ENCODE data around the gene CGGBP1.

The CGGBP1 gene

DNA sequence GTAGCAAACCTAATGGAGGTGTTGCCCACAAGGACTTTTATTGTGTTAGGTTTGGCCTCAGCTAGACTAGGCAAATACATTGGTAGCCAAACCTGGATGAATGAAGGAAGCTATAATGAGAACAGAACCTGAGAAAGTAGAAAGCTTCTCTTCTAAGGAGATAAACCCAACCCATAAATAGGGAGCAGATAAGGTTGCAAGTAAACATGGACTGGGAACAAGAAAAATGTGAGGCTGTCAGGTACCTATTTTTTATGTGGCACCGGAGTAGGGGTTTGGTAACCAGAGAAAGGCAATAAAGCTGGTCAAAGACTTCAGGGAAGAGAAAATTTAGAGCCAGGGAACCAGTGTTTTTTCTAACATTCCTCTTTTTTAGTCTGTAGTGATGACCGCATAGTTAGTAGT, 25.3 kb upstream of the CGGBP1 start:
- DNase-seq (ENCODE audit: low spot score): no peak
- CTCF ChIA-PET: no interaction called here
- POLR2A ChIA-PET (ENCODE audit: low non-redundant PET): no interaction called here
- H3K27ac ChIP-seq: no peak overlapping the region
- no peak for TF ChIP-seq CTCF (conservative IDR thresholded peaks at IDR 0.05; ENCODE audit: low read depth)

GRCh38 chr3:88082854-88083253, 24.0 kb upstream of the CGGBP1 start:
- H3K27ac ChIP-seq: no peak overlapping the region
- no peak for TF ChIP-seq CTCF (conservative IDR thresholded peaks at IDR 0.05; ENCODE audit: low read depth)
- no peak for DNase-seq (ENCODE audit: low spot score)
- ChIA-PET POLR2A (ENCODE audit: low non-redundant PET) (no interaction called here), CTCF (no interaction called here)

DNA sequence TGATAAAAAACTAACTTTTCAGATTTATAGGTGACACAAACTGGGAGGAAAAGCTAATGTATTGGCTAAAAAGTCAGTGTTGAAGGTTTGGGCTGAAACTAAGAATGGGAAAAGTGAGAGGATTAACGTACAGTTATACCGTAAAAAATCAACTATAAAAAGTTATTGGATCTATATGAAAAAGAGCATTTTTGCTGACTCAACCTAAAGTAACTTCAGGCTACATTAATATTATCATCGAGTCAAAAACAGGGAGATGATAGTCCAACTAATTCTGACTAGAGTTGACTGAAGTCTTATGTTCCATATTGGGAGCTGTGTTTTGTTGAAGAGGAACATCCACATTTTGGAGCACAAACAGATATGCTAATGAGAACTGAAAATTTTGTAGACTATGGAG, 20.1 kb upstream of the CGGBP1 start:
- DNase-seq (ENCODE audit: low spot score): no peak
- POLR2A ChIA-PET (ENCODE audit: low non-redundant PET): no interaction called here

DNA sequence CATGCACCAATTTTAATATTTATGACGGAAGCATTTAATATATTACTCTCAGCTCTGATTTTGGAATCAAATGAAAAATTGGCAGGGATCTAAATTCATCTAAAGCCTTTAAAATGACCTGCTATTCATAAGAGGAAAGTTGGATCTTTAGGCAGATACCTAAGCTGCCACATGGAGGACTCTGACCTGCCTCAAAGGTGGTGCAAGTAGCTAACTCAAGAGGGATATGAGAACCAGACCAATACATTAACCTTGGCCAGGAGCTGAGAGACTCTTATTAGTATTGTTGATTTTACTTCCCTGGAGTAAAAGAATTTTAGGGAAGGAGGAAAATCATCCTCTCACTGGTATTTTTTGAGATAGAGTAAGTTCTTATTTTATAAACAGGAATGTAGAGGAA, 17.9 kb upstream of the CGGBP1 start:
- H3K27ac ChIP-seq: no peak overlapping the region
- ChIA-PET CTCF (no interaction called here), POLR2A (ENCODE audit: low non-redundant PET) (no interaction called here)
- DNase-seq (ENCODE audit: low spot score): no peak
- TF ChIP-seq CTCF (conservative IDR thresholded peaks at IDR 0.05; ENCODE audit: low read depth): no peak

More for the DNA sequence above, 20.1 kb upstream of the CGGBP1 start:
- CTCF ChIA-PET: no interaction called here
- no peak overlapping the region for H3K27ac ChIP-seq
- TF ChIP-seq CTCF (conservative IDR thresholded peaks at IDR 0.05; ENCODE audit: low read depth): no peak

DNA sequence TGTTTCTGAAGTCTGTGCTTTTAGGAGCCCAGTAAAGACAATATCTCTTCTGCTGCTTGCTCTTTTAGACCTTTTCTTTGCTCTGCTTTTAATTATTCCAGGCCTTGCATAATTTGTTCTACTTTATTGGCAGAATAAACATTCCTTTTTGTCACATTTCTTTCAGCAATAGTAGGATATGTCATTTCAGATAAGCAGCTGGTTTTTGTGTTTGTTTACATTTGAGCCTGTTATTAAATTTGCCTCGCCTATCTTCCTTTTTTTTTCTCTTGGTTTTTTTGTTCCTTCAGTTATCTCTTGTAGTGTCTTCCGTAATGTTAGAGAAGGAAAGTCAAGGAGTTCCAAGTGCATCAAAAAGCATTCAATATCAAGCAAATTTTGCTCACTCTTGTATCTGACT, 16.7 kb upstream of the CGGBP1 start:
- POLR2A ChIA-PET (ENCODE audit: low non-redundant PET): no interaction called here
- no peak for DNase-seq (ENCODE audit: low spot score)
- no peak for TF ChIP-seq CTCF (conservative IDR thresholded peaks at IDR 0.05; ENCODE audit: low read depth)
- no peak overlapping the region for H3K27ac ChIP-seq
- CTCF ChIA-PET: no interaction called here

GRCh38 chr3:88075072-88075471, 16.3 kb upstream of the CGGBP1 start:
- no peak overlapping the region for H3K27ac ChIP-seq
- ChIA-PET CTCF (no interaction called here), POLR2A (ENCODE audit: low non-redundant PET) (no interaction called here)
- DNase-seq (ENCODE audit: low spot score): no peak
- no peak for TF ChIP-seq CTCF (conservative IDR thresholded peaks at IDR 0.05; ENCODE audit: low read depth)

DNA sequence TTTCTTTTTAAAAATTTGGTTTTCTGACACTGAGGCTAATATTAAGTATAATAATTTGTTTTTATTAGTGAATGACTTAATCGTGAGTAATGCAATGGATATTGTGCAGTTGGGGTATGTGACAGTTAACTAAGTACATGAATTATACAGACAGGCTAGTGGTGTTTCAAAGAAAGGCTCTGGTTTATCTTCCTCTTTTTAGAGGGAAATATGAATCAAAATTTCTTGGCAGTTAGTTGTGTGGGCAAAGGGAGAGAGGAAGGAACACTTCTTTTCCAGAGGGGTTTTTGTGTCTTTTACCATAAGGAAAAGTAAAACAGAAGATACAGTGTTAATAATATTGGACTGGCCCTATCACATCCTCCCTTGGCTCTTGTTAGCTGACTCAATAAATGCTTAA, 2.9 kb upstream of the CGGBP1 start:
- H3K27ac ChIP-seq: no peak overlapping the region
- no peak for DNase-seq (ENCODE audit: low spot score)
- ChIA-PET CTCF (no interaction called here), POLR2A (ENCODE audit: low non-redundant PET) (no interaction called here)
- no peak for TF ChIP-seq CTCF (conservative IDR thresholded peaks at IDR 0.05; ENCODE audit: low read depth)
